GM13976 (cell line): ENCODE data around the gene EGF.
"Not testable (repeated sequence)": the region's sequence is repeated elsewhere in the genome, so short reads cannot be mapped to it uniquely, and the experiment has no call there.

ENCODE experiments used
- DNase-seq: peaks from one replicate; pipeline ENCODE4 v3.0.0; 2012; ENCODE audit warnings: low spot score
- in situ Hi-C: fragments of 300-500 bp; cut with MboI; formaldehyde crosslinking; loops from one replicate; pipeline ENCODE4 v1.12.0; 2022; ENCODE audit warnings: low sequenced_read_pairs, mixed read lengths, inconsistent platforms; ENCODE audit not compliant: unreplicated experiment
- TF ChIP-seq, protein P1 (sequence below): IDR thresholded peaks from 2 replicates; pipeline ENCODE4 v1.5.1; 2012; ENCODE audit warnings: borderline replicate concordance, mild to moderate bottlenecking; ENCODE audit not compliant: insufficient read depth; ENCODE audit errors: extremely low read depth, missing control alignments, control extremely low read depth

The EGF gene

DNA sequence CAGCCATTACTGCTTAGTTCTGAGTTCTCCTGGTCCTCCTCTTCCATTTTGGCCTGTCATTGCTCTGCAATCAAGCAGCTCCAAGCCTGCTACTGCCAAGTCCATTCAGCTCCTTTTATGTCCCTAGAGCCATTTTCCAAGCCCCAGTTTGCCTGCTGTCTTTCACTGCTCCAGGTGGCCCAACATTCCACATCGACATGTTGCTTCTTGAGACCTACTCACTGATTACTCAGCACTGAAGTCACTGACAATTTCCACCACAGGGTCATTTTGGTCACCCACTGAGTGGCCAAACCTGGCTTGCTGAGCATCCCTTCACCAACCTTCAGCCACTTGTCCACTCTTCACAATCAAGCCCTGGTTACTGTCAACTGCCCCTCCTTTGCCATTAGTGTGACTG, 37.6 kb upstream of the EGF start:
- no peak for DNase-seq
- TF ChIP-seq, protein P1, sequence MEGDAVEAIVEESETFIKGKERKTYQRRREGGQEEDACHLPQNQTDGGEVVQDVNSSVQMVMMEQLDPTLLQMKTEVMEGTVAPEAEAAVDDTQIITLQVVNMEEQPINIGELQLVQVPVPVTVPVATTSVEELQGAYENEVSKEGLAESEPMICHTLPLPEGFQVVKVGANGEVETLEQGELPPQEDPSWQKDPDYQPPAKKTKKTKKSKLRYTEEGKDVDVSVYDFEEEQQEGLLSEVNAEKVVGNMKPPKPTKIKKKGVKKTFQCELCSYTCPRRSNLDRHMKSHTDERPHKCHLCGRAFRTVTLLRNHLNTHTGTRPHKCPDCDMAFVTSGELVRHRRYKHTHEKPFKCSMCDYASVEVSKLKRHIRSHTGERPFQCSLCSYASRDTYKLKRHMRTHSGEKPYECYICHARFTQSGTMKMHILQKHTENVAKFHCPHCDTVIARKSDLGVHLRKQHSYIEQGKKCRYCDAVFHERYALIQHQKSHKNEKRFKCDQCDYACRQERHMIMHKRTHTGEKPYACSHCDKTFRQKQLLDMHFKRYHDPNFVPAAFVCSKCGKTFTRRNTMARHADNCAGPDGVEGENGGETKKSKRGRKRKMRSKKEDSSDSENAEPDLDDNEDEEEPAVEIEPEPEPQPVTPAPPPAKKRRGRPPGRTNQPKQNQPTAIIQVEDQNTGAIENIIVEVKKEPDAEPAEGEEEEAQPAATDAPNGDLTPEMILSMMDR = no peak
- in situ Hi-C loops = no loop called here

DNA sequence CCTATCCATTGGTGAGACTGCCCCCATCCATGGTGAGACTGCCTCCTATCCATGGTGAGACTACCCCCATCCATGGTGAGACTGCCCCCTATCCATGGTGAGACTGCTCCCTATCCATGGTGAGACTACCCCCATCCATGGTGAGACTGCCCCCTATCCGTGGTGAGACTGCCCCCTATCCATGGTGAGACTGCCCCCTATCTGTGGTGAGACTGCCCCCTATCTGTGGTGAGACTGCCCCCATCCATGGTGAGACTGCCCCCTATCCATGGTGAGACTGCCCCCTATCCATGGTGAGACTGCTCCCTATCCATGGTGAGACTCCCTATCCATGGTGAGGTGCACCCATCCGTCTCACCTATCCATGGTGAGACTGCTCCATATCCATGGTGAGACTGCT, 37.1 kb upstream of the EGF start:
- in situ Hi-C loops, DNase-seq: not testable (repeated sequence)

DNA sequence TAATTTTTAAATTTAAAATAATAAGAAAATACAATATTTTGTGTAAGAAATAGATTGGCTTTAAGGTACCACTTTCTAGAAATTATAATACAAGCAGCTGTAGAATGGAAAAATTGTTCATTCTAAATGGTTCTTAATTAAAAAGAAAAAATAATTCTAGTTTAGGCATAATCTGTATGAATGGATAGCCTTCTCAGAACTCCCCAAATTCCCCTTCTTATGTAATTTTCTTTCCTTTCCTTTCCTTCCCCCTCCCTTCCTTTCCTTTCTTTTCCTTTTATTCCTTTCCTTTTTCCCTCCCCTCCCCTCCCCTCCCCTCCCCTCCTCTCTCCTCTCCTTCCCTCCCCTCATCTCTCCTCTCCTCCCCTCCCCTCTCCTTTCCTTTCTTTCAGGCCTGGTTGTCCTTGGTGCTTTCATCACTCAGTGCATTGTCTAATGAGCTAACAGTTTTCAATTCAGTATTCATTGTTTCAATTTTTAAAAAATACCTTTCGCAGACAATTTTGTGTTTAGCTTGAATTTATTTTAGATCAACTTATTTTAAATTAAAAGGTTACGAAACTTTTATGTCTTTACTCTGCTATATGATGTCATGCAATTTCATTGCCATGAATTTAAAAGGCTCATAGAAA, 35.9 kb upstream of the EGF start:
- DNase-seq = no peak
- in situ Hi-C loops = no loop called here
- TF ChIP-seq, protein P1 = no peak

DNA sequence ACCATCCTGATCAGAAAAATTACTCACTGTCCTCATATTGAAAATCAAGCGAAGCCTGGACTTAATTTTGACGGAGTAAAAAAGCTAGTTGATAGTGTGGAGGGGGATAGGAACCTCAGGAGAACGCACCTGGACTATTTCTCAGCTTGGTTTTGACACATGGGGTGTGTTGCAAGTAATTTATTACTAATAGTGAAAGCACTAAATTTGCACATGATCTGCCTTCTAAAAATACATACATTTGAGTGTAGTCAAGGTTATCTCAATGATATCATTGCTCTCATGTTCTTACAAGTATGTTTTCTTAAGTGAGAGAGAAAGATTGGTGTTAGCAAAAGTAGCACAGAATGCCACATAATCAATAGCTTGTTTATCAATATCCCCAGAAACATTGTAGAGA, 35.3 kb upstream of the EGF start:
- TF ChIP-seq, protein P1 = no peak
- DNase-seq = peak; percentile 38
- in situ Hi-C loops = no loop called here

DNA sequence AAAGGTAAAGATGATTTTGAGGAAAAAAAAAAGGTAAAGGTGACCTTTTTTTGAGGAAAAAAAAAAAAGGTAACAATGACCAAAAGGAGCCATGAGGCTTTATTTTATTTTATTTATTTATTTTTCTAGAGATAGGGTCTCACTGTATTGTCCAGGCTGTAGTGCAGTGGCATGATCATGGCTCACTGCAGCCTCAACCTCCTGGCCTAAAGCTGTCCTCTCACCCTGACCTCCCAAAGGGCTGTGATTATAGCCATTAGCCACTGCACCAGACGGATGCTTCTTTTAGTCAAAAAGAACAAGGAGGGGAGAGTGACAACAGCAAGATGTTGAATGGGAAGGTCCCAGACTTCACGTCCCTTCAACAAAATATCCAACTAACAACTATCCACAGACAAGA, 34.3 kb upstream of the EGF start:
- DNase-seq = no peak
- in situ Hi-C loops = no loop called here
- TF ChIP-seq, protein P1 = no peak

DNA sequence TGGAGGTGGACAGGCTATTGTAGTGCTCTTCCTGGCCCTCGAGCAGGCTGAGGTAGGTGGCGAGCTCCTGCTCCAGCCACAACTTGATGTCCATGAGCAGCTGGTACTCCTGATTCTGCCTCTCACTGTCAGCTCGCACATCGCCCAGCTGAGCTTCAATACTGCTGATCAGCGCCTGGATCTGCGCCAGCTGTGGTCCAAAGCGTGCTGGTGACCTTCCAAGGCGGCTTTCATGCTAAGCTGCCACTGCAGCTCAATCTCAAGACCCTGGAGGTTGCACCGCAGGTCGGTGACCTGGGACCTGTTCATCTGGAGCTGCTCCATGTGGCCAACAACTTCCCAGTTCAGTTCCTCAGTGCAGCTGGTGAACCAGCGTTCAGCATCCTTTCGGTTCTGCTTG, 33.6 kb upstream of the EGF start:
- no peak for DNase-seq
- TF ChIP-seq, protein P1 = no peak
- in situ Hi-C loops = no loop called here

DNA sequence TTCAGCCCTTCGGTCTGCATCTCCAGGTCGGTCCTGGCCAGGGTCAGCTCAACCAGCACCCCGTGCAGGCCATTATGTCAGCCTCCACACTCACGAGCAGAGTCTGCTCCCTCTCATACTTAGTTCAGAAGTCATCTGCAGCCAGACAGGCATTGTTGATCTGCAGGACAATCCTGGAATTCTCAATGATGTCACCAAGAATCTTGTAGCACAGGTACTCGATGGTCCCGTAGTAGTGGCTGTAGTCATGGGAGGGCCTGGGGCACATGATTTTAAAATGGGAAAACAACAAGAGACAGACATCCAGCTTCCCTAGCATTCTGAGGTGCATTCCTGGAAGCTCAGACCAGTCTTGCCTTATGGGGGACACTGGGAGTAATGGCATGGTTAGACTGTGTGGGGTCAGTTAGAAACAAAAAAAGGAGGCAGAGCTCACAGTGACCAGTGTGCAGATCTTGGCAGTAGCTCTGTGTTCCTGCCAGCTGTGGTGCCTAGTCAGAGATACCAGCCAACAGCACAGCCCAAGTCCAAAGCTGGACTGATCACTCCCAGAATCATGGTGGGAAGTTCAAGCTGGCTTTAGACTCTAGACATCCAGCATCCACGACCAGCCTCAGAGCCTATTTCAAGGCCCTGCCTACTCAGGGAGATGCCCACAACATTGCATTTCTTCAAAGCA, 32.9 kb upstream of the EGF start:
- in situ Hi-C loops = no loop called here
- TF ChIP-seq, protein P1 = no peak

More for the DNA sequence above, 32.9 kb upstream of the EGF start:
- no peak for DNase-seq
